Right lobe of liver (tissue), 4 donors: Measurements from ENCODE around the gene HSD17B11.

Source experiments
- CTCF ChIP-seq, 4 donors: fragments of 200-600 bp in 3 of 4; fragments of 450-650 bp in 1 of 4; IDR thresholded peaks; one replicate each; pipeline versions ENCODE4 v1.5.1 to v1.8.0; 2016 to 2022; ENCODE audit warnings: antibody characterized with exemption in 4 of 4, mild to moderate bottlenecking in 2 of 4
- POLR2A ChIP-seq: fragments of 450-650 bp; IDR thresholded peaks from one replicate; pipeline ENCODE4 v1.6.1; 2017; ENCODE audit warnings: antibody characterized with exemption, mild to moderate bottlenecking
- donor health status: DM: no; HTN: no; CAD: no.
- donor health status: DM: no; HTN: no; CAD: no.
- donor health status: DM: no; HTN: yes; CAD: no.

GRCh38 chr4:87330761-87331160 lies 60.2 kb downstream of the HSD17B11 start:
- no peak for TF ChIP-seq CTCF (IDR thresholded peaks at IDR 0.05)
- TF ChIP-seq POLR2A: no peak
